ENCODE measurements around the gene CATSPER4. TPM values are rescaled to one million over a fixed set of nuclear protein-coding genes. Genes with fewer than 3 reads are reported as not detected.

The CATSPER4 gene
- total RNA-seq: not detected in 2 replicates

DNA sequence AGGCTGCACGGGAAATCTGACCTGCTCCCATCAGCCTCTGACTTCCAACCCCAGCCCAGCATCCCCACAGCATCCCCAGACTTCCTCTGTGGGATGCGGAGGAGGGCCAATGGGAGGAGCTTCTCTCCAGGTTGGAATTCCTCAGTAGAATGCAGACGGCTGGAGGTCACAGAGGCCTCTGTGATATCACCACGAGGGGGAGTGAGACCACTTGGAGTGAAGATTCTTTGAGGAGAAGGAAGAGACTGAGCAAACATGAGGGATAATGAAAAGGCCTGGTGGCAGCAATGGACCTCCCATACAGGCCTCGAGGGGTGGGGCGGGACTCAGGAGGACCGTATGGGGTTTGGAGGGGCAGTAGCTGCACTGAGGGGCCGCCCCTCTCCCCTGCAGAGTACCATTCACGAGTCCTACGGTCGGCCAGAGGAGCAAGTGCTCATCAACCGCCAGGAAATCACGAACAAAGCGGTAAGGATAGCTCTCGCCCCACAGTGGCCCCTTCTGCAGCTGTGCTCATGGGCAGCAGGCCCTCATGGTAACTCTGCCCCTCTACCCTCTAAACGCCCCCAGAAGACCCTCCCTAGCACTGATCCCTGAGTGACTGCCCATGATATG, at the start of gene CATSPER4:
Gene CATSPER4, plus strand, starts transcription at position 230 of the 615 bp plus-strand sequence. Its CDS starts 26 bp downstream, at position 256.

DNA sequence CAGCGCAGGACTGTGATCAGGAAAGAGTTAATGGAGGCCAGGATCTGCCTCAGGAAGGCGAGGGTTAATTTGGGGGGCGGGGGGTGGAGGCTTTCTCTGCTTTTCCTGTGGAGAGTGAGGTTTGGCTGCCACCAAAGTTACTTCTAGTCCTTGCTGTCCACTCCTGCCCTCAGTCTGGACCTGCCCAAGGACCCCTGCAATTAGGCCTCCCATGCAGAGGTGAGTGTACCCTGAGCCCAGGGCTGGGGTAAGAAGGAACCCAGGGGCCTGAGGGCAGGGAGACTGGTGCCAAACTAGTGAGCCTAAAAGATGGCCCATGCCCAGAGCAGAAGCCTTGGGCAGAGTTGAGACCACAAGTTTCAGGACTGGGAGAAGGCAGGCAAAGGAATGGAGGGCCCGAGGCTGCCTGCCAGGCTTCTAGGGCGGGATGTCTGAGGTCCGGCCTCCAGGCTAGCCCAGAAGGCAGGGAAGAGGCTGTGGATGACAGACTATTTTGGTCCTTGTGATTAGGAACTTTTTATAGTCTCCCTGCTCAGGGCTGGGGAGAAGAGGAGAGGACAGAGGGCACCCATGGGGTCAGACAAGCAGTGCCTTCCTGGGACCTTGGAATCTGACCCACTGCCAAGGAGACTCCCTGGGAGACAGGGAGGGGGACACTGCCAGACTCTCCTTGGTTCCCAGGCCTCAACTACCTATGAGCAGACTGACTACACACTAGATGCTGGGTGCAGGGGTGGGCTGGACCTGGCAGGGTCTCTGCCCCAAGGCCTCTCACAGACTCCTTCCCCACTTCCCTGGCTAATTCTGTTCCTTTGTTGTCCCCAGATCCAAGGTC, 31.3 kb upstream of the CATSPER4 start, which contains the start of gene FAM110D:
Gene FAM110D, plus strand, starts transcription at position 172 of the 835 bp plus-strand sequence. CDS start 2,213 bp downstream, outside the sequence.

DNA sequence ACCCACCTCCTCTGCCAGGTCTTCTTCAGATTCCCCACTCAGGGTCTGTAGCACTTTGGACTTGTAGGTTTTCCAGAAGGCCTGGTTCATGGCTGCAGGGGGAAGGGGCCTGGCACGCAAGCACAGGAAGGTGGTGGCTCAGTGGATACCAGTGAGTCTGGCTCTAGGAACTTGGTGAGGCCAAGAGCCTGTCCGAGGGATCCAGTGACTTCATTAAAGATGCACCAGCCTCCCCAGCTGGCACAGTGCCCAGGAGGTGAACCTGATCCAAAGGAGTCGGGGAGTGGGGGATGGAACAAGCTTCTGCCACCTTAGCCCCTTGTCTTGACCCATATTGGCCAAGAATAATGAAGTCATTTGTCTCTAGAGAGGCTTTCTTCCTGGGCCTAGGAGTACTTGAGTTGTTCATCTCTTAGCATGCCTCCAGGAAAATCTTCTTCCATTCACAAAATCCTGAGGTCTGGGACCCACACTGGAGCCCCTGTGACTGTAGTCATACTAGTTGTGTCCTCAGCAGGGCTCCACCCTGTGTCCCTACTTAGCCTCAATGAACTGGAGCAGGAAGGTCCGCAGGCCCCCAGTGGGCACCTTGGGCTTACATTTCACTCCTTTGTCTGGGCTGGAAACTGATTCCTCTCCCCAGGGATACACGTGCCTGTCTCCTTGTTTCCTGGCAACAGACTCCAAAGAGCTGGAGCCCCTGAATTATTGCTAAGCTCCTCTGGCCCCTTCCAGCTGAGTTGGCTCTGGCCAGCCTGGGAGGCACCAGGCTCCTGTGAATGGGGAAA, 21.8 kb upstream of the CATSPER4 start, which contains the start of gene C1orf232:
Gene C1orf232, minus strand, starts transcription at position 554 of the 788 bp plus-strand sequence. Its CDS starts 464 bp downstream, at position 90.

DNA sequence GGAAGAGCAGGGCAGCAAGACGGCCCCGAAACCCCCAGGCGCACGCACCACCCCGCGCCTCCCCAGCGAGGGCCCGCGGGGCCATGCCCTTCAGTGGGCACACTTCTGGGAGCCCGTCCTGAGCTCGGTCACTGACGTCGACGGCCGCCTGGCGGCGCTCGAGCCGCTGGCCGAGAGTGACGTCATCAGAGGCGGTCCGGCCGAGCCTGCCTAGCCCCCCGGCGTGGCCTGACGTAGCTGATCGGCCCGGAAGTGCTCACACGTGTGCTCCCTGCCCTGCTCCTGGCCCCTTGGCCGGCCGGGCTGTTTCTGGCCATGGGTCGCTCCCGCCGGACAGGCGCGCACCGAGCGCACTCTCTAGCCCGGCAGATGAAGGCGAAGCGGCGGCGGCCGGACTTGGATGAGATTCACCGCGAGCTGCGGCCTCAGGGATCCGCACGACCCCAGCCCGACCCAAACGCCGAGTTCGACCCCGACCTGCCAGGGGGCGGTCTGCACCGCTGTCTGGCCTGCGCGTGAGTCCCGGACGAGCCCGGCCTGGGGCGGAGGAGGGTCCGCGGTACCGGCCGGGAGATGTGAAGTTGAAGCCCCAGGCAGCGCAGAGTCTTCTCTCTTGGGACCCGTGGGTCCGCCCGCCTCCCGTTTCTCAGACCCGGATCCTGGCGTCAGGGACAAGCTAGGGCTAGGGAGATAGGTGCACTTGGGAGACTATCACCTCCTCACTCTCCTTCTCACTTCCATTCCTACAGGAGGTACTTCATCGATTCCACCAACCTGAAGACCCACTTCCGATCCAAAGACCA, 20.5 kb upstream of the CATSPER4 start, which contains the start of gene ZNF593:
Gene ZNF593, plus strand, starts transcription at position 240 of the 803 bp plus-strand sequence. Its CDS starts 76 bp downstream, at position 316.

DNA sequence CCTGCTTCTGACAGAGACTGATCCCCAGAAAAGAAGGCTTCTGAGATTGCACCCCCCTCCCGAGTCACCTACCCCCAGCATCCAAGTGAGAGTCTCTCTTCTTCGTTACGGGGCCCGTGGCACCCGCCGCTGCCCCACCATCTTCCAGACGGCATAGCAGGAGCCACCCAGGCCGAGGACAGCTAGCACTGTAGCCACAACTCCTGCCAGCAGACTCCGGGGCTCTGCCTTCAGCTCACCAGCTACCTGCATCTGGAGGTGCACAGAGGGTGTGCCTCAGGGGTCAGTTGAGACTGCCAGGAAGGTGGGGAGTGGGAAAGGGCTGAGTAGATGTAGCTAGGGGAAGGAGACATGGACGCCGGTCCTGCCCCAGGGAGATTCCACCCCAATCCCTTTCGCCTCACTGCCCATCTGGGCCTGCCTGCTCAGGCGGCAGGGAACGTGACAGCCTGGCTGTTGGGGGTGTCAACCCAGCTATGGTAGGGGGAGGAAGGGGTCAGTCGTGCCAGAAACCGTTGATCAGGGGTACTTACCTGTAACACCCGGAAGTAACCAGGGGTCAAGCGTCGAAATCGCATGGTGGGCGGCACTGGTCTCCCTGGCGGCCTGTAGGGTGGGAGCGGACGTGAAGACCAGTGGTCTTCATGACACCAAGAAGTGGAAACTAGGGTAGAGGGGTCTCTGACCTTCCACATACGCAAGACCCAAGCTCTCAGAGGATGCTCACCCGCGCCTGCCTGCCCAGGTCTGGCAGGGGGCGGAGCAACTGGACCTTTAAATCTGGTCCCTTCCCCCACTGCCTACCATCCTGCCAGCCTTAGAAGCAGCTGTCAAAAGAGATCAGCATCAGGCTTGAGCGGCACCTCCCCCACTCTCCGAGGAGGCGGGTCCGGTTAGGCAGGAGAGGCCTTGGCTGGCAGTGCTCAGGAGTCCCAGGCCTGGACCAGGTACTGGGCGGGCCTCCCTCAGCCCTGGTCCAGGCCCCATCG, 19.0 kb upstream of the CATSPER4 start, which contains the start of gene ZNF593OS:
Gene ZNF593OS, minus strand, starts transcription at position 749 of the 989 bp plus-strand sequence. Its CDS starts 171 bp downstream, at position 578.

DNA sequence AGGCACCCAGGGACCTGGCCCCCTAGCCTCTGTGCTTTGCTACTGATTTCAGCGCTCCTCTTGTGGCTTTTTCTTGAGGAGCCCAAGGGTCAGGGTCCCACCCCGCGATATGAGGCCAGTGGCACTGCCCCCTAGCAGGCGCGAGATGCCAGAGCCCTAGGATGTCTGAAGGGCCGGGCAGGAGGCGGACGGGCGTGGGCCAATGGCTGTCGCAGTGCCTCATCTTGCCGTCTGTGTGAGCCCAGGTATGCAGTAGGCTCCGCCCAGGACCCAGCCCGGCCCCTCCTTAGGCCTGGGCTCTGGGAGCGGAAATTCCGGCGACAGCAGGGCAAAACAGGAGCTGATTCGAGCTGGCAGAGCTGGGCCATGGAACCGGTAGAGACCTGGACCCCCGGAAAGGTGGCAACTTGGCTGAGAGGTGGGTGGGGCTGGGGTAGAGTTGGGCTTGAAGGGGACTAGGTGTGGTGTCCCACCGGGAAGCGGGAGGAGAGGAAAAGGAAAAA, 13.2 kb upstream of the CATSPER4 start, which contains the start of gene CNKSR1:
Gene CNKSR1, plus strand, starts transcription at position 310 of the 503 bp plus-strand sequence. Its CDS starts 57 bp downstream, at position 367.

DNA sequence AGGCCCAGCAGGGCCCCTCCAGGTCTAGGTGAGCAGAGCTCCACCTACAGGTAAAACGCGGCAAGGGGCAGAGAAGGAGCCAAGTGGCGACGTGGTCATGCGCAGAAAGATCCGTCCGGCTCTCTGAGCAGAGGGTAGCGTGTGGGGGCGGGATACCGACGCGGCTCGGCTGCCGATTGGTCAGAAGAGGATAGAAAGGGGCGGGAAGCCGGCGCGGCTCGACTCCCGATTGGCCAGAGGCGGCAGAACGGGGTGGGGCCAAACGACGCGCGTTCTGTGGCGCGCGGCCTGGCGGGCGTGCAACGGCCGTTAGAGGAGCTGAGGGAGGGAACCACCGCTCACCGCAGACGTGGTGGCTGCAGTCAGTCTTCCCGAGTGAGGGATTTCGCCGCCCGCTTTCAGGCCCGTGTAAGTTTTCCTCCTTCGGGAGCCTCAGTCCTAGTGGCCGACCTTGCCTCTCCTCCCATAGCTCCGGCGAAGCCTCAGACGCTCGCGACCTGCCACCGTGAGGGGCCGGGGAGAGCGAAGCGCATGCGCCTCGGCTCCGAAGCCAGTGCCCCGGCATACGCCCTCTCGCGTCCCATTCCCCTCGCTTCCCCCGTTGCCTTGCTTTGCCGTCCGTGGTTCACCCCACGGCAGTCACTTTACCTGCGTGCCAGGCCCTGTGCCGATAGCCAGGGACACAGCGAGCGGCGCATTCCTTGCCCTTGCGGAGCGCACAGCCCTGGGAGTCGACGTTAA, 43.7 kb downstream of the CATSPER4 start, which contains the start of gene CEP85:
Gene CEP85, plus strand, starts transcription at position 298 of the 741 bp plus-strand sequence. CDS start 5,584 bp downstream, outside the sequence.

Other genes with a start within 250 kb of the CATSPER4 start
- gene PAFAH2, start 192.5 kb upstream of the CATSPER4 start, total RNA-seq: 4.6 and 5.7 TPM in 2 replicates
- gene EXTL1, start 168.8 kb upstream of the CATSPER4 start, total RNA-seq: not detected in 2 replicates
- not detected in 2 replicates for gene SLC30A2, start 144.5 kb upstream of the CATSPER4 start, total RNA-seq
- gene TRIM63, start 123.0 kb upstream of the CATSPER4 start, total RNA-seq: not detected in 2 replicates
- 3.2 and 4.3 TPM in 2 replicates for gene PDIK1L, start 78.8 kb upstream of the CATSPER4 start, total RNA-seq
- 2.5 and 4.0 TPM in 2 replicates for gene FAM110D, start 31.5 kb upstream of the CATSPER4 start, total RNA-seq
- gene C1orf232, start 21.6 kb upstream of the CATSPER4 start, total RNA-seq: not detected in 2 replicates
- 30.2 and 31.8 TPM in 2 replicates for gene ZNF593, start 20.7 kb upstream of the CATSPER4 start, total RNA-seq
- gene ZNF593OS, start 18.8 kb upstream of the CATSPER4 start, total RNA-seq: 0.09 TPM in 1 of 2 replicates, not detected in the other
- gene CNKSR1, start 13.1 kb upstream of the CATSPER4 start, total RNA-seq: 0.28 TPM in 1 of 2 replicates, not detected in the other
- 8.3 and 10.1 TPM in 2 replicates for gene CEP85, start 43.6 kb downstream of the CATSPER4 start, total RNA-seq
- 24.9 and 27.4 TPM in 2 replicates for gene SH3BGRL3, start 89.5 kb downstream of the CATSPER4 start, total RNA-seq
- gene UBXN11, start 116.0 kb downstream of the CATSPER4 start, total RNA-seq: 3.1 and 4.8 TPM in 2 replicates
- not detected in 2 replicates for gene CD52, start 127.4 kb downstream of the CATSPER4 start, total RNA-seq
- gene CRYBG2, start 163.5 kb downstream of the CATSPER4 start, total RNA-seq: 0.36 TPM in 1 of 2 replicates, not detected in the other
- gene ZNF683, start 182.1 kb downstream of the CATSPER4 start, total RNA-seq: not detected in 2 replicates
- gene LIN28A, start 220.2 kb downstream of the CATSPER4 start, total RNA-seq: not detected in 2 replicates
- gene DHDDS, start 241.7 kb downstream of the CATSPER4 start, total RNA-seq: 44.9 and 45.0 TPM in 2 replicates